ENCODE measurements around the gene FBXL14.

DNA sequence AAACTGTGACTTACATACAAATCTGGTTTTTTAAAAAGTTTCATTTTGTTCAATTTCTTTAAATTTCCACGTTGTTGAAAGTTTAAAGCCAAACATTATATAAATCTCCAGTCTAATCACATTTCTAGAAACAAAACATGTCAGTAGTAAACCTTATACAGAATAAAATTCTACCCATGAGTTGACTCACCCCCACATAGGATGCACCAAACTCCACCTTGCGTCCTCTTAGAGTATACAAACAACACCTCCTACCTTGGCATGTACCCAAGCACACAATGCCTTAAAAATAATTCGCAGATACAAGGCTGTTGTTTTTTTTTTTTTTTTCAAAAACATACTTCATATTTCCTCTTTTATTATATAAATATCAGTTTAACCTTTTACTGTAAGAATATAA, 3.3 kb downstream of the FBXL14 start:
- TF ChIP-seq, protein P1, sequence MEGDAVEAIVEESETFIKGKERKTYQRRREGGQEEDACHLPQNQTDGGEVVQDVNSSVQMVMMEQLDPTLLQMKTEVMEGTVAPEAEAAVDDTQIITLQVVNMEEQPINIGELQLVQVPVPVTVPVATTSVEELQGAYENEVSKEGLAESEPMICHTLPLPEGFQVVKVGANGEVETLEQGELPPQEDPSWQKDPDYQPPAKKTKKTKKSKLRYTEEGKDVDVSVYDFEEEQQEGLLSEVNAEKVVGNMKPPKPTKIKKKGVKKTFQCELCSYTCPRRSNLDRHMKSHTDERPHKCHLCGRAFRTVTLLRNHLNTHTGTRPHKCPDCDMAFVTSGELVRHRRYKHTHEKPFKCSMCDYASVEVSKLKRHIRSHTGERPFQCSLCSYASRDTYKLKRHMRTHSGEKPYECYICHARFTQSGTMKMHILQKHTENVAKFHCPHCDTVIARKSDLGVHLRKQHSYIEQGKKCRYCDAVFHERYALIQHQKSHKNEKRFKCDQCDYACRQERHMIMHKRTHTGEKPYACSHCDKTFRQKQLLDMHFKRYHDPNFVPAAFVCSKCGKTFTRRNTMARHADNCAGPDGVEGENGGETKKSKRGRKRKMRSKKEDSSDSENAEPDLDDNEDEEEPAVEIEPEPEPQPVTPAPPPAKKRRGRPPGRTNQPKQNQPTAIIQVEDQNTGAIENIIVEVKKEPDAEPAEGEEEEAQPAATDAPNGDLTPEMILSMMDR (IDR thresholded peaks at IDR 0.05; ENCODE audit: poor library complexity, severe bottlenecking) = peak; percentile 43
- TF ChIP-seq POLR2AphosphoS5 (IDR thresholded peaks at IDR 0.05) = no peak
- TF ChIP-seq RAD21 (conservative IDR thresholded peaks at IDR 0.05) = no peak
- no peak for TF ChIP-seq EZH2 (IDR thresholded peaks at IDR 0.05; ENCODE audit: borderline replicate concordance, insufficient read depth, low read length, poor library complexity, severe bottlenecking)
